HG03457 (cell line): ENCODE results near the gene UROD.
"Not testable (repeated sequence)": the region's sequence is repeated elsewhere in the genome, so short reads cannot be mapped to it uniquely, and the experiment has no call there.

Experiments used
- ATAC-seq: cut with Tn5 transposase; IDR thresholded peaks from one replicate; pipeline ENCODE4 v1.9.1; 2021; ENCODE audit warnings: moderate number of reproducible peaks; ENCODE audit not compliant: unreplicated experiment

Gene UROD

DNA sequence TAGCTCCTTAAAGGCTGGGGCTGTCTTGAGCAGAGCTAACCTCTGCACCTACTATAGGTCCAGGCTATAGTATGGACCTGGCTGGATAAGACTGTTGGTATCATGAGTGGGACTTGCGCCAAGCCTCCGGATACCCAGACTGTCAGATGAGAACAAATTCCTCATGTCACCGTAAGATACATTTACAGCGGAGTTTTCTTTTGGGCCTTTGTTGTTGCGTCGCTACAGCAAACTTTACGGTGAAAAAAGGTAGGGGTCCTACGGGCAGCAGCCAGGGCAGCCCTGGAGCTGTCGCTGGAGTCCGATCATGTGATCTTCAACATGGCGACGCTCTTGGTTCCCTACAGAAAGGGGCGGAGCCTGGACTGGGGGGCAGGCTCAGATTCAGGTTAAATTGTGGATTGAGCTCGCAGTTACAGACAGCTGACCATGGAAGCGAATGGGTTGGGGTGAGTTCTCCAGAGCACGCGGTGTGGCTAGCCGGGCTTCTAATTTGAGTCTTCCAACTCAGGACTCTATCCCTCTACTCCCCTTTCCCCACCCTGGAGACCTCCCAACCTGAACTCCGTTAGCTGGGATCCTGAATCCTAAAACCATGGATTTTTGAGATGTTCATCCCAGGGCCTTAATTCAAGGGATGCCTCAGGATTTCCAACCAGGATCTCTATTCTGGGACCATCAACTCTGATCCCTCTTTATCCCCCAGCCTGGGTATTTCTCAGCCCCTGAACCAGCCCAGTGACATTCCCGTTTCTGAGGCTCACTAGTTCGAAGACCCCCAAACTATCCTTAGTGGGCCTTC, at the start of gene UROD:
Gene UROD (plus strand): TSS at position 418 of the 802 bp plus-strand sequence. CDS start 12 bp downstream, at position 430.
- ATAC-seq: peak; percentile 36

DNA sequence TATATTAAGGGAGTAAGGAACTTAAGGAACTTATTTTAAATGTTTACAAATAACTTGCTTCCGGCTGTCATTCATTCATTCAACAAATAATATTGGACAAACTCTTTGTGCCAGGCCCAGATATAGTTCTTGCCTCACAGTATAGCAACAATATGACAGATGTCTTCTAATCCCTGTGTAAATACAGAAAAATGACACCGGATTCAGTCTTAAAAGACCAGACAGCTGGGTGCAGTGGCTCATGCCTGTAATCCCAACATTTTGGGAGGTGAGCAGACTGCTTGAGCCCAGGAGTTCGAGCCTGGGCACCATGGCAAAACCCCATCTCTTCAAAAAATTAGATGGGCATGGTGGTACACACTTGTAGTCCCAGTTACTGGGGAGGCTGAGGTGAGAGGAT, 49.3 kb upstream of the UROD start:
- ATAC-seq: no peak

DNA sequence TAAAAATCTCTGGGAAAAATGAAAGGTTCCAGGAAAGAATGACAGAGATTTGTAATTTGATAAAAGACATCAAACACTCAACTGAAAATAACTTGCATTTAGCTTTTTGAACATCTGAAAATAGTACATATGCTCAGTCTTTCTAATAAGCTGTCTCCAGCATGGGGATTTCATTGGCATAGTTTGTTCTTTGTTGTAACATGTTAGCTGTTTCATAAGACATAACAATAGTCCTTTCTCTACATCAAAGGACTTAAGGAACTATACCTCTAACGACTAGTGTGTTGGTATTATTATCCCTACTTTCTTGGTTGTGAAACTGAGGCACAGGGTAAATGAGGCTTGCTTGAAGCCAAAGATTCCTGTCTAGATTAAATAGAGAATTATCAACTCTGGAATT, 47.7 kb upstream of the UROD start:
- no peak for ATAC-seq

DNA sequence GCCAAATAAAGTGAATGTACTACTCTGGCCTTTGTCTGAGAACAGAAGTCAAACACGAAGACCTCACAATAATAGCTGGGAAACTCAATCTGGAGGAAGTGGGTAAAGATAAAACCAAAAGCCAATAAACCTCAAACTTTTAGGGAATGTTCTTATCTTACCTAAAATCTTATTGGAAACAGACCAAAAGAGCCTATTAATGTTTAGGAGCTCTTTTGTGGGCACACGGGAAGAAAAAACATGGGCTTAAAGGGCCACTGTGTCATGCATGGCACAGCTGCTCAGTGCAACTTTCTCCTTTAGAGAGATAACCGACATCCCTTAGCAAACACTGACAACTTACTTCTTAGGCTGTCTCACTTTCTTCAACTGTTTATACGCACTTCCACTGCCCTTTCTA, 41.7 kb upstream of the UROD start:
- ATAC-seq: no peak

DNA sequence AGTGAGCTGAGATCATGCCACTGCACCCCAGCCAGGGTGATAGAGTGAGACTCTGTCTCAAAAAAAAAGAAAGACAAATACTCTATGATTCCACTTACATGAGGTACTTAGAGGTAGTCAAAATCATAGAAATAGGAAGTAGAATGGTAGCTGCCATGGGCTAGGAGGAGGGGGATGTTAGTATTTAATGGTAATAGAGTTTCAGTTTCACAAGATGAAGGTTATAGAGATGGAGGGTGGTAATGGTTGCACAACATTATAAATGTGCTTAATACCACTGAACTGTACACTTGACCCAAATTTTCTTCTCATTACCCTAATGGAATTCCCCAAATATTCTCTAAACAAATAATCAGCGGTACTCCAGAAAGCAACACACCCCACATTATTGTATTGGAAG, 38.4 kb upstream of the UROD start:
- no peak for ATAC-seq

DNA sequence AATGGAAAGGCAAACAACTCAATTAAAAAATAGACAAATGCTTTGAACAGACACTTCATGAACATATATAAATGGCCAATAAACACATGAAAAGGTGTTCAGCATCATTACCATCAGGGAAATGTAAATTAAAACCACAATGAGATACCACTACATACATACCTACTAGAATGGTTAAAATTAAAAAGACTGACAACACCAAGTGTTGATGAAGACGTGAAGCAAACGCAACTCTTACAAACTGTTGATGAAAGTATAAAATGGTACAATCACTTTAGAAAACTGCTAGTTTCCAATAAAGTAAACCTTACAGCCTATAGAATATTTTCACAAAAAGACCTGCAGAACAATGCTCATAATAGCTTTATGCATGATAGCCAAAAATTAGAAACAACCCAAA, 35.8 kb upstream of the UROD start:
- no peak for ATAC-seq

DNA sequence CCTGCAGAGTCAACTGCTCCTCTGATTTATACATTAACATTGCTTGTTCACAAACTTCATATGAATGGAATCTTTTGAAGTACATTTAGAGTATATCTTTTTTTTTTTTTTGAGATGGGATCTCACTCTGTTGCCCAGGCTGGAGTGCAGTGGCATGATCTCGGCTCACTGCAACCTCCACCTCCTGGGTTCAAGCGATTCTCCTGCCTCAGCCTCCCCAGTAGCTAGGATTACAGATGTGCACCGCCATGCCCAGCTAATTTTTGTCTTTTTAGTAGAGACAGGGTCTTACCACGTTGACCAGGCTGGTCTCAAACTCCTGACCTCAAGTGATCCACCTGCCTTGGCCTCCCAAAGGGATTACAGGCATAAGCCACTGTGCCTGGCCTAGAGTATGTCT, 34.7 kb upstream of the UROD start:
- not testable (repeated sequence) for ATAC-seq

DNA sequence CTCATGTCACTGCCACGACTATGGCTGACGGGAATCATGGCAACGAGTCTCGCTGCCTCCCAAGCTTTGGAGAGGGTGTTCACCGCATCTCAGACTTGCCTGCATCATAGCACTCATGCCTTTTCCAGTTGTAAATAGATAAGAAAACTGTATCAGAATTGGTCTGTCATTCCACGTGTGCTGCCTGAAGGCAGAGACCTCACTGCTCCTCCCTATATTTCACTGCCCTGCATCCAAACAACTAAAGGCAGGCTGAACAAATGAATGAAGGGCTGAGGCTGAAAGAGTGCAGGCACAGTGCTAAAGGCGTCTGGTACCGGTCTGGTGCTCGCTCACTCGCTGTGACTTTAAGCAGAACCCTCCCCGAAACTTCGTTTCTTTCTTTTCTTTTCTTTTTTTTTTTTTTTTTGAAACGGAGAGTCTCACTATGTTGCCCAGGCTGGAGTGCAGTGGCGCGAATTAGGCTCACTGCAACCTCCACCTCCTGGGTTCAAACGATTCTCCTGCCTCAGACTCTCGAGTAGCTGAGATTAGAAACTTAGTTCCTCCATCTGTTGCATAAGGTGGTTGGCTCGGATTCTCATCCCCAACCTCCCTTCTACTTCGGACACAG, 26.2 kb upstream of the UROD start:
- ATAC-seq: no peak

DNA sequence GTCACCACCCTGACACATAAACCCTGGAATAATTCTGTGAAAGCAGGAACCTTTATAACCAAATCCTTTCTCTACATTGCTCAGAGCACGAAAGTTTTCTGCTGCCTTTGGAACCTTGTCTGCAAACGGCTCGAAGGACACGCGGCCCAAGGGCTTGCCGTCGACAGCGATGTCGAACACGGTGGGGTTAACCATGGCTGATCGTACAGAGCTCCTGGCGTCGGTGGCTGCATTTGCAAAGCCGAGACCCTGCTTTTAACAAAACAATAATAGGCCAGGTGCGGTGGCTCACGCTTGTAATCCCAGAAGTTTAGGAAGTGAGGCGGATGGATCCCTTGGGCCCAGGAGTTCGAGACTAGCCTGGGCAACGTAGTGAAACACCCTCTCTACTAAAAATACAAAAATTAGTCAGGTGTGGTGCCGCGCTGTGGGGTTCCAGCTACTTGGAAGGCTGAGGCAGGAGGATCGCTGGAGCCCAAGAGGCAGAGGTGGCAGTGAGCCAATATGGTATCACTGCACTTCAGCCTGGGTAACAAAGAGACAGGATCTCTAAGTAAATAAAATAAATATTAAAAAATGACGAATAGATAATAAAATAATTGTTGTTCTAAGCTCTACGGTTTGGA, 23.4 kb upstream of the UROD start:
- no peak for ATAC-seq

DNA sequence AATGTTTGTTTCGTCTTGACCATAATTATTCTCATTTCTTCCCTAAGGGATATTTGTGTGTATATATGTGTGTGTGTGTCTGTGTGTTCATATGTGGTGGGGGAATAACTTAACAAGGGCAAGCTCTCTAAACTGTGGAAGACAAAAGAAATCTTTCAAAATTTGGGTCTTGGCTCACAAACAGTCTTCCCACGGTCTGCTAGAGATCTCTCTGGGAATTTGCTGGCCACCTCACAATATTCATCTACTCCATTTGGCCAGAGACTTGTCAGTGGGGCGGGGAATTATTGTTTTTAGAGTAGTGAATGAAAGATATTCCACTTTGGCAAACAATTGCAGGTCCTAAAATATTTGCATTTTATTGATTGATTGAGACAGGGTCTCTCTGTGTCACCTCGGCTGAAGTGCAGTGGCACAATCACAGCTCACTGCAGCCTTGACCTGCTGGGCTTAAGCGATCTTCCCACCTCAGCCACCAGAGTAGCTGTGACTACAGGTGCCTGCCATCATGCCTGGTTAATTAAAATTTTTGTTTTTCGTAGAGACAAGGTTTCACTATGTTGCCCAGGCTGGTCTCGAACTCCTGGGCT, 17.6 kb upstream of the UROD start:
- no peak for ATAC-seq

DNA sequence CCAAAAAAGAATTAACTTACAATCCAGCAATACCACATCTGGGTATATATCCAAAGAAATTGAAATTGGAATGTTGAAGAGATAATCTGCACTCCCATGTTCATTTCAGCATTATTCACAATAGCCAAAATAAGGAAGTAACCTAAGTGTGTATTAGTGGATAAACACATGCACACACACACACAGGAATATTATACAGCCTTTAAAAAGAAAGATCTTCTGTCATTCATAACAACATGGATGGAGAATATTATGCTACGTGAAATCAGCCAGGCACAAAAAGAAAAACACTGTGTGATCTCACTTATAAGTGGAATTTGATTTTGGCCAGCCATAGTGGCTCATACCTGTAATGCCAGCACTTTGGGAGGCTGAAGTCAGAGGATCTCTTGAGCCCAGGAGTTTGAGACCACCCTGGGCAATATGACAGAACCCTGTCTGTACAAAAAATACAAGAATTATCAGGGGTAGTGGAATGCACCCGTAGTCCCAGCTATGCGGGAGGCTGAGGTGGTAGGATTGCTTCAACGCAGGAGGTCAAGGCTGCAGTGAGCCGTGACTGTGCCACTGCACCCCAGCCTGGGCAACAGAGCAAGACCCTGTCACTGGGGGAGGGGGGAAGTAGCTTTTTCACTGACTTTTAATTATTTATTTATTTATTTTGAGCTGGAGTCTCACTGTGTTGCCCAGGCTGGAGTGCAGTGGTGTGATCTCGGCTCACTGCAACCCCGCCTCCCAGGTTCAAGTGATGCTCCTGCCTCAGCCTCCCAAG, 16.4 kb upstream of the UROD start:
- no peak for ATAC-seq

DNA sequence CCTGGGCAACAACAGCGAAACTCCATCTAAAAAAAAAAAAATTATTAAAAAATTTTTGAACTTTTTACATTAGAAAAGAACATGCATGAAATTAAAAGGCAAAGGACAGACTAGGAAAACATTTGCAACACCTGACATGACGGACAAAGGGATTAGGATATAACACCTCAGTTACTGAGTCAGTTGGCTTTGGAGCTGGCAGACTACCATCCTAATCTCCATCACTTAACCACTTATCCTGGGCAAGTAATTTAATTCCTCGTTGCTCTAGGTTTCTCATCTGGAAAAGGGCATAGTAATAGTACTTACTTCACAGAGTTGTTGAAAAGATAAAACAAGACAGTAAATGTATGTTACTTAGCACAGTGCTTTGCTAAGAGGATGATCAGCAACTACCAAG, 12.8 kb upstream of the UROD start:
- no peak for ATAC-seq

DNA sequence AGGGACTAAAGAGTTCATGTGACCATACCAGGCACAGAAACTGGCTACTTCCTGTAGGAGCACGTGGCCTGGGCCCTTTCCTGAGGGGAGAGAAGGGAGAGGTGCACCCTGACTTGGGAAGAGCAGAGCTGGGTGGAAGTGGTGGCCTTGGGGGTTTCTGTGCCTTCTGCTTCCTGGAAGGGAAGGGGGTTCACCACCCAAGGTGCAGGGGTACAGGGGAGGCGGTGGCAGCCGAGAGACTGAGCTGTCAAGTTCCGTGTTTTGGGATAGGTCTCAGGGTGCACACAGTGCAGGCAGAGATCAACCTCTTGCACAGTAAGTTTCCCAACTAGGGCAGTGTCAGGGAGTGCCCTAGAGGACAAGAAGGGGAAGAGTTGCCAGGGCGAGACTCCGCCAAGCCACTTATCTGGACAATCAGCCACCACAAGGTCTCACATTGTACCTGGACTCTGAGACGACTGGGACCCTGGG, 11.0 kb upstream of the UROD start:
- no peak for ATAC-seq

DNA sequence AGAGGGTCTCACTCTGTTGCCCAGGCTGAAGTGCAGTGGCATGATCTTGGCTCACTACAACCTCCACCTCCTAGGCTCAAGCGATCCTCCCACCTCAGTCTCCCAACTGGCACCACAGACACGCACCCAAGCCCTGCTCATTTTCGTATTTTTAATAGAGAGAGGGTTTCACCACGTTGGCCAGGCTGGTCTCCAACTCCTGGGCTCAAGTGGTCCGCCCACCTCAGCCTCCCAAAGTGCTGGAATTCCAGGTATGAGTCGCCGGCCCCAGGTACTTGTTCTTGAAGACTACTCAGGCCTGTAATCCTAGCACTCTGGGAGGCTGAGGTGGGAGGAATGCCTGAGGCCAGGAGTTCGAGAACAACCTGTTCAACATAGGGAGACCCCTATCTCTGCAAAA, 10.5 kb upstream of the UROD start:
- not testable (repeated sequence) for ATAC-seq

DNA sequence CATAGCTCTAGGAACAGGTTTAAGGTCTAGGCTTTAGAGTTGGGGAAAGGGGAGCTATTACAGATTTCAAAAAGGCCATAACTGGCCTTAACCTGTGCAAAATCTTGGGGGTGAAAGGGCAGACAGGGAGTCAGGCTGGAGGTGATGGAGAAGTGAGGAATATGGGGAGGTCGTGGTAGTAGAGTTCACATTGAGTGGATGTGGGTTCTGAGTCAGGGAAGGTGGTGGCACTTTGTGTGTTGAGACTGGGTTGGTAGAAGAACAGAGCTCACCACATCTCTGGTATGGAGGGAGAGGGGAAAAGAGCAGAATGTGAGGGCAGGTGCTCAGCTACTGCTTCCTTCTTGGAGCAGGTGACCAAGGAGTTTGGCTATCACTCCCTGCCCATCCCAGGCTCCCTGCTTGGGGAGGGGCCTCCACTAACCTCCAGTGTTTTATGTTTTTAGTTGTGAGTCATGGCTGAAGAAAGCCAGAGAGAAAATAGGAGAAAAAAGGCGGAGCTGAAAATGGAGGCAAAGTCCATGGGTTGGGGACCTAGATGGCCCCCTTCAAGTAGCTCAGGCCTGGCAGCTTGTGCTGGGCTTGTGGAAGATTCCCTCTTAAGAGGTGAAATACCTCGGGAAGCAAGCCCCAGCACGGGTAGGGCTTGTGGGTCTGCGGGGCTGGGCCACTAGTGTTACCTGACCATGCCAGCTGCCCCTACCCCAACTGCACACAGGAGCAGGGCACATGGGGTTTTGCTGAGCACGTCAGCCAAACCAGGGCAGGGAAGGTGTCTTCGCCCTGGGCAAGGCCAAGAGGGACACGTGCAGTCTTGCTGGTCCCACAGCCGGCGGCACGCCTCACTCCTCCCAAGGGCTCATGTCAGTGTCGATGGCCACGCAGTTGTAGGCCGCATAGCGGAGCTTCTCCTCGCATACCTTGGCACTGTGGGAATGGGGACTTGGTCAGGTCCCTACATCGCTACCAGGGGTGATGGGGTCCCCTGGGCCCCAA, 9.1 kb upstream of the UROD start:
- ATAC-seq: no peak

DNA sequence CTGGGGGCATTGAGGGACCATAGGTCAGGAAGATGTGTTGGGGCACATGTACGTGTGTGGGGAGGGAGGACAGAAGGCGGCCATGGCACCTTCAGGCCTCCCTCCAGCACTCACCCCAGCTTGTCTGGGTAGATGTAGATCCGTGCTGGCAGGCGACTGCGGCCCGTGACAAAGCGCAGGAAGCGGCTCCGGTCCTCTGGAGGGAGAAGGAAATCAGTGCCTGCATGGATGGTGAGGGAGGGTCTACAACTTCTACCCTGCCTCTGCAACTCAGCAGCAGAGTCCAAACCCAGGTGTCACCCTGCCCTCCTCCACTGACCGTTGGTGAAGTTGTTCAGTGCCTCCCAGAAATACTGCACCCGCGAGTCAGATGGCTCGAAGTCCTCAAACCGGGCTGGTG, 8.3 kb upstream of the UROD start:
- no peak for ATAC-seq

DNA sequence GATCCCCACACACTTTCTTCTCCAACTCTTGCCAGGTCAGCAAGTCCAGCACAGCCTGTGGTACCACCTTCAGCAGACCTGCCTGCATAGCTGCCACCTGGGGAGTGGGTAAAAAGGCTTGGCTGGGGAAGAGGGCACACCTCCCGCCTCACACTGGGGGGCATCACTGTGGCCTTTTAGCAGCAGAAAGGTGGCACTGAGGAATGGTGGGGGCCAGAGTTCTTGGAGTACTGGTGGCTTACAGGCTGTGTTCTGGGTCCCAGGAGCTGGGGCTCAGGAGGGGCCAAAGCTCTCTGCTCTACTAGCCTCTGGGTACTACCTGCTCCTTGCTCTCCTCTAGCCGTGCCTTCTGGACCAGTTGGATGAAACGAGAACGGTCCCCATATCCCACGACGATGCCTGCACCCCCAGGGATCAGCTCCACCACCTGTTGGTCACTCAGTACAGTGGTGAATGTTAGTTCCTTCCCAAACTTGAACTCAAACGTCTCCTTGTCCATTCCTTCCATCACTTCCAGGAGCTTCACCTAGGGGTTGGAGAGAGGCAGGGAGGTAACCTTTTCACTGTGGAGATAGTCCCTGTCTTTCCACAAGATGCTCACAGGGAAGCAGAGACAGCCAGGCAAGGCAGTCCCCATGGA, 7.7 kb upstream of the UROD start:
- no peak for ATAC-seq

DNA sequence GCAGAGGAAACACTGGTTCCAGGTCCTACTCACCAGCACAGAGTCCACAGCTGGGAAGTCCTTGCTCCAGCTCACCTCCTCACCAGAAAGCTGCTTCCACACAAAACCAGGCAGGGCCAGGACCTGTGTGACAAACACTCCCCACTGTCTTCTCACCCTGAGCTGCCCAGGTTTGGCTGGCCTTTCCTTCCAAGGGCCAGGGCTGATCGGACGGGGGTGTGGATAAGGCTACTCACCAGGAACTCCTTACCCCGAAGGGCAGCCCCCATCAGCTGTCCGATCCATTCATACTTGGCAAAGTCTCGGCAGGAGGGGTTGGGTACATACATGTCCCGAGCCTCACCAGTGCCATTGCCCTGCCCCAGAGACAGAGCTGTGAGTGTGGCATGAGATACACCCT, 6.3 kb upstream of the UROD start:
- ATAC-seq: no peak

DNA sequence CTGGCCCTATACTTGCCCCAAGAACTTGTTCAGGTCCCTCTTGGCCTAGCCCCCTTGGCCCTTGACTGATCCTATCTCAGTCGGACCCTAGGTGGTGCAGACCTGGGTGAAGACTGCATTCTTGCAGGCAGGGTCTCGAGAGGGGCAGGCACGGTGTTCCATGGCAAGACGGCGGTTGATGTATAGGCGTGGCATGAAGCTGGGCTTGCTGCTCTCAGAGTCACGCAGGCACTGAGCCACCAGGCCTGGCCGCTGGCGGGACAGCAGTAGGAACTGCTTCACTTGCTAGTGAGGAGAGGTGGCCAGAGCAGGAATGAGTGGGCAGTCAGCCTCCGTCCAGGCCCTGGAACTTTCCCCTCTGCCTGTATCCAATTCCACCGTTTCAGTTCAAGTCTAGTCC, 4.7 kb upstream of the UROD start:
- no peak for ATAC-seq
